Fibroblast of lung (primary cell): ENCODE results near the gene ATP10B.

Source experiments
- CTCF ChIP-seq, 2 donors: IDR thresholded peaks in 1 of 2; conservative IDR thresholded peaks in 1 of 2; 1 replicate in 1 of 2; 2 replicates in 1 of 2; pipeline ENCODE4 v1.5.1; 2011 to 2012; ENCODE audit warnings: low read length in 2 of 2, control low read depth in 1 of 2, inconsistent platforms in 1 of 2, low read depth in 1 of 2, mild to moderate bottlenecking in 1 of 2
- EZH2 ChIP-seq: IDR thresholded peaks from 2 replicates; pipeline ENCODE4 v1.5.1; 2012; ENCODE audit warnings: low read length, control low read depth, mild to moderate bottlenecking; ENCODE audit errors: missing control alignments

- TF ChIP-seq CTCF (conservative IDR thresholded peaks at IDR 0.05 in 1 of 2, IDR thresholded peaks at IDR 0.05 in 1 of 2; ENCODE audit: low read depth in 1 of 2, low read length in 2 of 2) = no peak
- no peak for TF ChIP-seq EZH2
Measured at GRCh38 chr5:160641405-160641804, 210.6 kb downstream of the ATP10B start.
